ENCODE measurements around the gene NMNAT3. TPM values are rescaled to one million over a fixed set of nuclear protein-coding genes. Genes with fewer than 3 reads are reported as not detected.

The NMNAT3 gene
- total RNA-seq, 1 experiment from 2014 or later: 1.3 TPM

DNA sequence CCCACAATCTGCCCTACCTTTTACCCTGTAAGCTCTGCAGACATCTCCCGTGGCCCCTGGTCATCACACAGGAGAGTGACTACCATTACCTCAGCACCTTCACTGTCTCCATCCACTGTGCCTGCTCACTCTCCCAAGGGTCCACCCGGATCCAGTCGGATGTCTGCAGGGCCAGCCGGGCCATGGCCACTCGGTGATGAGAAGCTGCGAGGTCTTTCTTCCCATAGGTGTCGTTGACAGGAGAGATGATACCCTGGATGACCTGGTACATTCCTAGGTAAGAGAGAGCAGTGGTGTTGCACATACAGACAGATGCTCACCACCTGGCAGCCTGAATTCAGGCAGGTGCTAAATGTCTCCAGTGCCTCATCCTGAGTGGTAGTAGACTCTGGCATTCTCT is 99.0 kb downstream of the NMNAT3 start:
- no peaks in the 10 kb centered on the region for H4K20me1 ChIP-seq (ENCODE audit: control insufficient read depth, insufficient read depth, insufficient read length)
- no peak overlapping the region for H3K56ac ChIP-seq (ENCODE audit: insufficient read length, low read depth, low read length)
- no peak for DNase-seq
- H2BK5ac ChIP-seq (ENCODE audit: insufficient read length, low read length): no peak overlapping the region
- TF ChIP-seq, protein P1, sequence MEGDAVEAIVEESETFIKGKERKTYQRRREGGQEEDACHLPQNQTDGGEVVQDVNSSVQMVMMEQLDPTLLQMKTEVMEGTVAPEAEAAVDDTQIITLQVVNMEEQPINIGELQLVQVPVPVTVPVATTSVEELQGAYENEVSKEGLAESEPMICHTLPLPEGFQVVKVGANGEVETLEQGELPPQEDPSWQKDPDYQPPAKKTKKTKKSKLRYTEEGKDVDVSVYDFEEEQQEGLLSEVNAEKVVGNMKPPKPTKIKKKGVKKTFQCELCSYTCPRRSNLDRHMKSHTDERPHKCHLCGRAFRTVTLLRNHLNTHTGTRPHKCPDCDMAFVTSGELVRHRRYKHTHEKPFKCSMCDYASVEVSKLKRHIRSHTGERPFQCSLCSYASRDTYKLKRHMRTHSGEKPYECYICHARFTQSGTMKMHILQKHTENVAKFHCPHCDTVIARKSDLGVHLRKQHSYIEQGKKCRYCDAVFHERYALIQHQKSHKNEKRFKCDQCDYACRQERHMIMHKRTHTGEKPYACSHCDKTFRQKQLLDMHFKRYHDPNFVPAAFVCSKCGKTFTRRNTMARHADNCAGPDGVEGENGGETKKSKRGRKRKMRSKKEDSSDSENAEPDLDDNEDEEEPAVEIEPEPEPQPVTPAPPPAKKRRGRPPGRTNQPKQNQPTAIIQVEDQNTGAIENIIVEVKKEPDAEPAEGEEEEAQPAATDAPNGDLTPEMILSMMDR (conservative IDR thresholded peaks at IDR 0.05): no peak
- H3K79me2 ChIP-seq (ENCODE audit: insufficient read depth, low read length): no peaks in the 10 kb centered on the region
- no peak overlapping the region for H3K4me2 ChIP-seq (ENCODE audit: insufficient read depth, insufficient read length, low read length)
- H3K23me2 ChIP-seq (ENCODE audit: insufficient read length, low read depth, low read length, poor library complexity, severe bottlenecking): no peaks in the 10 kb centered on the region
- no peak overlapping the region; the same call in 1 of the 2 replicates for H3K14ac ChIP-seq (ENCODE audit: insufficient read depth, low read length)
- no peak overlapping the region for H4K8ac ChIP-seq (replicated peaks; ENCODE audit: insufficient read length, low read depth, low read length)
- no peak overlapping the region for H2BK15ac ChIP-seq (ENCODE audit: low read depth, low read length)
- H3K27me3 ChIP-seq (ENCODE audit: insufficient read depth, low read length): no peaks in the 10 kb centered on the region
- no peak overlapping the region for H3K9ac ChIP-seq (ENCODE audit: extremely low read depth, insufficient read length, low read length)
- H3K27ac ChIP-seq (ENCODE audit: insufficient read length, low read depth, low read length): no peak overlapping the region
- H2AK5ac ChIP-seq (ENCODE audit: insufficient read length, low read length): no peak overlapping the region
- H3K4ac ChIP-seq (ENCODE audit: low read depth, low read length): no peak overlapping the region
- no peak overlapping the region for H2BK120ac ChIP-seq (ENCODE audit: low read depth, low read length, poor library complexity, severe bottlenecking)
- H4K91ac ChIP-seq (ENCODE audit: insufficient read length, low read depth, low read length): no peak overlapping the region
- no peaks in the 10 kb centered on the region for H3K4me1 ChIP-seq (ENCODE audit: insufficient read depth, low read length)
- H2BK12ac ChIP-seq (ENCODE audit: insufficient read length, low read depth, low read length): no peak overlapping the region
- H3K9me3 Mint-ChIP-seq: no peaks in the 10 kb centered on the region
- no peak overlapping the region for H3T11ph ChIP-seq (ENCODE audit: low read length)
- no peaks in the 10 kb centered on the region; a peak in 1 of 7 replicates for H3K36me3 Mint-ChIP-seq (ENCODE audit: insufficient read depth in 1 of 3, low read depth in 3 of 3)
- H3K23ac ChIP-seq (ENCODE audit: insufficient read length, low read depth, low read length): no peak overlapping the region
- H3K79me1 ChIP-seq (ENCODE audit: insufficient read depth, low read depth, low read length, poor library complexity, severe bottlenecking): no peaks in the 10 kb centered on the region
- H3K18ac ChIP-seq (ENCODE audit: insufficient read length, low read depth, low read length): no peak overlapping the region
- H3K9me3 ChIP-seq (ENCODE audit: control insufficient read depth, low read depth, low read length): no peaks in the 10 kb centered on the region
- H2AFZ ChIP-seq (ENCODE audit: low read length): no peak overlapping the region
- WGBS (ENCODE audit: extremely low coverage, insufficient read length, low lambda C conversion rate): no CpG with 5 or more reads among the region's 7 CpGs
- H4K5ac ChIP-seq (ENCODE audit: insufficient read length, low read depth, low read length): no peak overlapping the region
- H3K4me1 Mint-ChIP-seq: peaks cover 6 to 10% of the 10 kb centered on the region in 2 experiments; a peak in 3 of 4 replicates
- H2BK20ac ChIP-seq (ENCODE audit: low read depth, low read length, poor library complexity, severe bottlenecking): no peak overlapping the region
- H3K27me3 Mint-ChIP-seq (ENCODE audit: low read depth): no peaks in the 10 kb centered on the region
- peak overlapping the region in 1 of 3 experiments; percentile 65; a peak in 2 of 7 replicates for H3K27ac Mint-ChIP-seq
- H3K4me3 Mint-ChIP-seq: no peak overlapping the region
